ENCODE results near the gene ELL.

ELL gene

GRCh38 chr19:18435178-18435841, 86.6 kb downstream of the ELL start:
- H3K9me3 Mint-ChIP-seq = no peaks in the 10 kb centered on the region
- CTCF ChIA-PET = interaction anchor here (1.0 kb wide), 1 partner anchor 15 kb away, joined by 3 read pairs; no protein-coding TSS in a partner anchor

GRCh38 chr19:18434411-18435175, 87.3 kb downstream of the ELL start:
- H3K36me3 Mint-ChIP-seq = peaks cover 10% of the 10 kb centered on the region
- peaks cover 18% of the 10 kb centered on the region for H3K27me3 Mint-ChIP-seq
- no peak for DNase-seq
- H3K27ac Mint-ChIP-seq = no peak overlapping the region
- no peaks in the 10 kb centered on the region for H3K9me3 Mint-ChIP-seq
- H3K4me1 Mint-ChIP-seq = peaks cover 30% of the 10 kb centered on the region
- CTCF ChIA-PET = no interaction called here
- no peak overlapping the region for H3K4me3 Mint-ChIP-seq

More at GRCh38 chr19:18435178-18435841, 86.6 kb downstream of the ELL start:
- no peak for DNase-seq
- no peak overlapping the region for H3K4me3 Mint-ChIP-seq
- peak overlapping the region; percentile 28 for H3K27ac Mint-ChIP-seq
- H3K36me3 Mint-ChIP-seq = peaks cover 10% of the 10 kb centered on the region
- H3K4me1 Mint-ChIP-seq = peaks cover 23% of the 10 kb centered on the region
- H3K27me3 Mint-ChIP-seq = peaks cover 18% of the 10 kb centered on the region

DNA sequence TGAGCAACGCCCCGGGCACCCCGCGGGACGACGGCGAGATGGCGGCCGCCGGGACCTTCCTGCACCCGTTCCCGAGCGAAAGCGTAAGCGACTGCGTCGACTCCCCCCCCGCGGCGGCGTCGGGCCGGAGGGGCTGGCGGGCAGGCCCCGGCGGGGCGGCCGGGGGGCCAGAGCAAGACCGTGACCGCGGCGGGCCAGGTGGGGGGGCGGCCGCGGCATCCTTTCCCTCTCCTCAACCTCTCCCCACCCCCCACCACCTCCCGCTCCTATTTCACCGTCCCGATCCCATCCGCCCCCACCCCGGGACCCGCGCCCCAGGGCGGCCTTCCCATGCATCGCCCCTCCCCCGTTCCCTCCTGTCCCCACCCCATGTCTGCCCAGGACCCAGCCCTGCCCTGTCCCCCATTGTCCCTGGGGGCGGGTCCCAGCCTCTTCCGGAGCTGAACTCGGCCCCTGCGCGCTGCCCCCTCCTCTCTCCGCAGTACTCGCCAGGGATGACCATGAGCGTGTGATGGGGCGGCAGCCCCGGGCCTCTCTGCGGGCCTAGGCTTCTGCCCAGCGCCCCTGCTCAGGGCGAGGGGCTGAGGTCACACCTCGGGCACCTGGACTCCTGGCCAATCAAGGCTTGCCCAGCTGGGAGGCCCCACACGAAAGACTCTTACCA, 88.0 kb downstream of the ELL start:
- H3K36me3 Mint-ChIP-seq = peaks cover 10% of the 10 kb centered on the region
- no peaks in the 10 kb centered on the region for H3K9me3 Mint-ChIP-seq
- no peak overlapping the region for H3K27ac Mint-ChIP-seq
- CTCF ChIA-PET = no interaction called here
- no peak overlapping the region for H3K4me3 Mint-ChIP-seq
- no peak for DNase-seq
- peaks cover 30% of the 10 kb centered on the region for H3K4me1 Mint-ChIP-seq
- H3K27me3 Mint-ChIP-seq = peaks cover 10% of the 10 kb centered on the region

GRCh38 chr19:18433015-18433691, 88.7 kb downstream of the ELL start:
- Mint-ChIP-seq H3K9me3 (no peaks in the 10 kb centered on the region), H3K4me1 (peaks cover 35% of the 10 kb centered on the region), H3K4me3 (peak overlapping the region; percentile 18), H3K27me3 (peaks cover 9% of the 10 kb centered on the region), H3K27ac (no peak overlapping the region), H3K36me3 (peaks cover 10% of the 10 kb centered on the region)
- CTCF ChIA-PET = no interaction called here
- peak; percentile 54 for DNase-seq

DNA sequence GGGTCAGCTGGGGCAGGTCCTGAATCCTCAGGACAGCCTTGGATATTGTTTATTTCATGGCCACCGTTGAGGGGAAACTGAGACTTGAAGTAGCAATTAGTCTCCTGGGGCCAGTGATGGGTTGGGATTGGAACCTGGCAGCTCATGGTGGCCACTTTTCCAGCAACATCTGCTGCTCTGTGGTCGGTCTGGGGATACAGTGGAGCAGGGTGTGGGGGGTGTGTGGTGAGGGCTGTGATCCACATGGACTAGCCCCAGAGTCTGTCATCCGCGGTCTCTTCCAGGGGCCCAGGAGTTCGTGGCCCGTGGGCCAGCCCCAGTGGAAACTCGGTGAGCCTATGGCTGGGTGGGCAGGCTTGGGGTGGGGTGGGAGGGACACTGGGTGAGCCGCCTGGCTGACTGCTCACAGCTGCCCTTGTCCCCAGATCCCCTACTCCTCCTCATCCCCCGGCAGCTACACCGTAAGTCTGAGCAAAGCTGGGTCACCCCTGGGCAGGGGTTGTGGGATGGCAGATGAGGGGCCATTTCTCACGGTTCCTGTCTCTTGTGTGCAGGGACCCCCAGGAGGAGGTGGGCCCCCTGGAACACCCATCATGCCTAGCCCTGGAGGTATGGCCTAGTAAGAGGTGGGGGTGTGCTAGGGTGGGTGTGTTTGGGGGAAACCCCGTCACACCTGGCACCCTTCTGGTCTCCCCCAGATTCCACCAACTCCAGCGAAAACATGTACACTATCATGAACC, 89.4 kb downstream of the ELL start:
- CTCF ChIA-PET = interaction anchor here (1.0 kb wide), 1 partner anchor 9 kb away, joined by 7 read pairs; no protein-coding TSS in a partner anchor

DNA sequence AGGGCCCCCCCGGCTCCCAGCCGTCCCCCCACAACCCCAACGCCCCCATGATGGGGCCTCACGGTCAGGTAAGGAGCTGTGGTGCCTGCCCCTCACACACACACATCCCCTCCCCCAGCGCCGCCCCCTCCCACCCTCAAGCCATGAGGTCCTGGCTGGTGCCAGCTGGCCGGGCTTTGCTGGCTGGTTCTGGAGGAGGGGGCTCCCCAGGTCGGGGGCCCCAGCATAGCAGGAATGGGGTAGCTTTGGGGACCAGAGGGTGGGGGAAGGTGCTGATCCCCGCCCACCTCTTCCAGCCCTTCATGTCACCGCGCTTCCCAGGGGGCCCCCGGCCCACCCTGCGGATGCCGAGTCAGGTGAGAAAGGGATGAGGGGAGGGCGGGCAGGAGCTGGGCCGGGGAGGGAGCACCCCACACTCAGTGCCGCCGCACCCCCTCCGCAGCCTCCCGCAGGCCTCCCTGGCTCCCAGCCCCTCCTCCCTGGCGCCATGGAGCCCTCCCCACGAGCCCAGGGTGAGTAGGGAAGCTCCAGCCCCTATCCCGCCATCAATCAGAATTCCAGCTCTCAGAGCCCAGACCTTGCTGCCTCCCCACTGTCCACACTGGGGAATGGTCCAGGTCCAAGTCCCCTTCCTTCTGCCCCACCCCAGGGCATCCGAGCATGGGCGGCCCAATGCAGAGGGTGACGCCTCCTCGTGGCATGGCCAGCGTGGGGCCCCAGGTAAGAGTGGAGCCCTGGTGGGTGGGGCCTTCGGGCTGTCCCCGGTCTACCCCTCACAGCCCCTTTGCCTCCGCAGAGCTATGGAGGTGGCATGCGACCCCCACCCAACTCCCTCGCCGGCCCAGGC, 90.3 kb downstream of the ELL start:
- CTCF ChIA-PET = interaction anchor here (1.0 kb wide), 1 partner anchor 10 kb away, joined by 7 read pairs; no protein-coding TSS in a partner anchor
- H3K9me3 Mint-ChIP-seq = no peaks in the 10 kb centered on the region
- DNase-seq = no peak
- peaks cover 10% of the 10 kb centered on the region for H3K36me3 Mint-ChIP-seq
- H3K27ac Mint-ChIP-seq = no peak overlapping the region
- no peak overlapping the region for H3K4me3 Mint-ChIP-seq
- peaks cover 40% of the 10 kb centered on the region for H3K4me1 Mint-ChIP-seq
- H3K27me3 Mint-ChIP-seq = no peaks in the 10 kb centered on the region

More for the DNA sequence above, 89.4 kb downstream of the ELL start:
- no peaks in the 10 kb centered on the region for H3K9me3 Mint-ChIP-seq
- no peak for DNase-seq
- peak overlapping the region; percentile 18 for H3K4me3 Mint-ChIP-seq
- no peak overlapping the region for H3K27ac Mint-ChIP-seq
- peaks cover 38% of the 10 kb centered on the region for H3K4me1 Mint-ChIP-seq
- peaks cover 10% of the 10 kb centered on the region for H3K36me3 Mint-ChIP-seq
- H3K27me3 Mint-ChIP-seq = peaks cover 6% of the 10 kb centered on the region

DNA sequence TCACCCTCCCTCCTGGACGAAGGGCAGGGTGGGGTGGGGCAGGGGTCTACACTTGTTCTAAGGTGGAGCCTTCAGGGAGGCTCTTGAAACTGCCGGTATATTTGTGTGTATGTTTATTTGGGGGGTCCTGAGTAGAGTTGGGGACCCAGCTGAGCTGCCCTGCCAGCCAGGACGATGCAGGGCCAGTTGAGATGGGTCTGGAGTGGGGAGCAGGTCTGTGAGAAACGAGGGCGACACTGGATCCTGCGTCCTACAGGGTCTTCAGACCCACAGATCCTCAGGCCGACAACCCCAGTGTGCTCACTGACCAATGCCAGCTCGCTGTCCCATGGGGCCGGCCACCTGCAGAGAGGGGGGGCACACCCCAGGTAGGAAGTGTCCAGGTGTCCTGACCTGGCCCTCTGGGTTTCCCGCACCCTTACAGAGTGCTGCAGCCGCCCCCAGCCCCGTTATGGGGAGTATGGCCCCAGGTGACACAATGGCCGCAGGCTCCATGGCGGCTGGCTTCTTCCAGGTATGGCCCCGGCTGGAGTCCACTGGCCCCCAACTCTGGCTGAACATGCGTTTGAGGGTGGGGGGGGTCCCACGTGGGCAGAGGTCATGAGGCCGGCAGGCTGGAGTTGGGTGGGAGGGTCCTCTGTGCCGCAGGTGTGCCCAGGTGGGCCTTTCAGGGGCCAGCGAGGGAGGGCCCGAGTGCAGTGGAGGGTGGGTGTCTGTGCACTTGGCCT, 91.3 kb downstream of the ELL start:
- Mint-ChIP-seq H3K9me3 (no peaks in the 10 kb centered on the region), H3K27ac (no peak overlapping the region), H3K4me1 (peaks cover 42% of the 10 kb centered on the region), H3K27me3 (no peaks in the 10 kb centered on the region), H3K4me3 (no peak overlapping the region), H3K36me3 (peaks cover 10% of the 10 kb centered on the region)
- no peak for DNase-seq
- CTCF ChIA-PET = no interaction called here

DNA sequence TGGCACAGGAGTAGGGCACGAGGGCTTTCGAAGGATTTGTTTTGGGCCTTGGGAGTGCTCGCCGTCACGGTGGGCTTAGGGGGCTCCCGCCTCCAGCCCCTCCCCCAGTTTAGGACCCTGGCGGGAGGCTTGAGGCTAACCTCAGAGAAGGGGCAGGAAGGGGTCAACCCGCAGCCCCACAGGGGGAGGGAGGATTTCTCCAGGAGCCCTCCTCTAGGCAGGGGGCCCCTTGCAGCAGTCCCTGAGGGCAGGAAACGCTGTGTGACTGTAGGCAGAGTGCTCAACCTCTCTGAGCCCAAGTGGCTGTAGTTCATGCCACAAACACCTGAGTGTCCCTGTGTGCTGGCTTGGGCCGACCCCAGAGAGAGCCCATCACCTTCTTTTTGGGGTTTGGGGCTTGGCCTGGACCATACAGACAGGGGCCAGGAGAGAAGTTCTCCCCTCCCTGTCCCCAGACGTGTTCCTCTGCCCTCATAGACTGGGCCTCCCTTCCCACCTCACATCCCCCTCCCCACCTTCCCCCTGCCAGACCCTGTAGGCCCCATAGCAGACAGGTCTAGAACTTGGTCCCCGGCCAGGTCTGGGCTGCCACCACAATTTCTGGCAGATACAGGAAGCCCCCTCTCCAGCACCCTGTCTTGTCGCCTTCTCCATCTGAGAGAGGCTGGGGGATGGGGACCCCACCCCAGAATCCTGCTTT, 92.0 kb downstream of the ELL start:
- no peaks in the 10 kb centered on the region for H3K9me3 Mint-ChIP-seq
- CTCF ChIA-PET = no interaction called here
- peak overlapping the region; percentile 58 for H3K4me3 Mint-ChIP-seq
- peak; percentile 54 for DNase-seq
- peaks cover 46% of the 10 kb centered on the region for H3K4me1 Mint-ChIP-seq
- H3K36me3 Mint-ChIP-seq = peaks cover 9% of the 10 kb centered on the region
- H3K27ac Mint-ChIP-seq = peak overlapping the region; percentile 88
- H3K27me3 Mint-ChIP-seq = no peaks in the 10 kb centered on the region

GRCh38 chr19:18428787-18429674, 92.8 kb downstream of the ELL start:
- H3K27ac Mint-ChIP-seq = peak overlapping the region; percentile 72
- H3K27me3 Mint-ChIP-seq = no peaks in the 10 kb centered on the region
- H3K9me3 Mint-ChIP-seq = no peaks in the 10 kb centered on the region
- H3K4me1 Mint-ChIP-seq = peaks cover 50% of the 10 kb centered on the region
- peak; percentile 90 for DNase-seq
- peaks cover 5% of the 10 kb centered on the region for H3K36me3 Mint-ChIP-seq
- H3K4me3 Mint-ChIP-seq = peak overlapping the region; percentile 58
- CTCF ChIA-PET = interaction anchor here (1.0 kb wide), 1 partner anchor 10 kb away, joined by 3 read pairs; the partner anchor contains the start of gene SSBP4

DNA sequence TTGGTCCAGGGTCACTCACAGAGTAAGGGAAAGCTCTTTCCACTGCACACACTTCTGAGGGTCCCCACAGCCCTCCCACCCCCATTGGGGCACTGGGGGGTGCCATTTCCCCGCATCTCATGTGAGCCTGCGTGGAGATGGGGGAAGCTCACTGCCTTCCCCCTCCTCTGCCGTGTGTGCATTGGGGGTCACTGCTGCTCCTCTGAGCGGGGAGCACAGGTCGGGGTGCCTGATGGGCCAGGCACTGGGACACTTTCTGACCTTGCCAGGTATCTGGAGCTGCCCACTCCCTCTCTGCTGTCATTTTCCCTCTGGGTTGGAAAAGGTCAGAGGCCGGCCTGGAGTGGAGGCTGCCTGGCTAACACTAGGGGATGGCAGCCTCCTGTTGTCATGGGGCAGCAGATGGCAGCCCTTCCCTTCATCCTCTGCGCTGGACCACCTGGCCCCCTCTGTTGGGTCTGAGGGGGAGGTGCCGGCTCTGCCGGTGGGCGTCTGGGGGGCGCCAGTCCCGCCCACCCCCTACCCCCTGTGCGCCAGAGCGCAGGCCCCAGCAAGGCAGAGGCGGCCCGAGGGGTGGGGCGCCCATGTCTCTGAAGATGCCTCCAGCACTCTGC, 93.6 kb downstream of the ELL start:
- CTCF ChIA-PET = interaction anchor here (1.0 kb wide), 1 partner anchor 9 kb away, joined by 3 read pairs; the partner anchor contains the start of gene SSBP4

DNA sequence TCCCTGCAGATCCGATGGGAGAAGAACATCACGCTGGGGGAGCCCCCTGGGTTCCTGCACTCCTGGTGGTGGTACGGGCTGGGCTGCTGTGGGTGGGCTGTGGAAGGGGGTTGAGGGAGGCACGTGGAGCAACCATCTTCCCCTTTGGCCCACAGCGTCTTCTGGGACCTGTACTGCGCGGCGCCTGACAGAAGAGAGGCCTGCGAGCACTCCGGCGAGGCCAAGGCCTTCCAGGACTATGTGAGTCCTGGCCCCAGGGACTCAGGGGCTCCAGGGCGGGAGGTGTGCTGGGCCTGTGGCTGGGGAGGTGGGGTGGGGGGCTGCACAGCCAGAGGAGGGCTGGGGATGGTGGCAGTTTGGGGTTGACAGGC, 94.1 kb downstream of the ELL start:
- CTCF ChIA-PET = no interaction called here
- no peak for DNase-seq
- no peaks in the 10 kb centered on the region for H3K27me3 Mint-ChIP-seq
- peaks cover 61% of the 10 kb centered on the region for H3K4me1 Mint-ChIP-seq
- H3K4me3 Mint-ChIP-seq = no peak overlapping the region
- H3K27ac Mint-ChIP-seq = no peak overlapping the region
- peaks cover 11% of the 10 kb centered on the region for H3K36me3 Mint-ChIP-seq
- no peaks in the 10 kb centered on the region for H3K9me3 Mint-ChIP-seq

More for the DNA sequence above, 93.6 kb downstream of the ELL start:
- H3K9me3 Mint-ChIP-seq = no peaks in the 10 kb centered on the region
- no peak overlapping the region for H3K4me3 Mint-ChIP-seq
- peaks cover 6% of the 10 kb centered on the region for H3K36me3 Mint-ChIP-seq
- DNase-seq = no peak
- peaks cover 57% of the 10 kb centered on the region for H3K4me1 Mint-ChIP-seq
- H3K27me3 Mint-ChIP-seq = no peaks in the 10 kb centered on the region
- peak overlapping the region; percentile 55 for H3K27ac Mint-ChIP-seq

Data from activated naive CD4-positive, alpha-beta T cell treated with anti-CD3 and anti-CD28 coated beads, Interleukin-2, amount 10 ng/mL, durations not matched to agents 7 days and 5 days (primary cell).